ENCODE data around the gene AHCY. TPM values are rescaled to one million over a fixed set of nuclear protein-coding genes. Genes with fewer than 3 reads are reported as not detected.
"Not testable (repeated sequence)": the region's sequence is repeated elsewhere in the genome, so short reads cannot be mapped to it uniquely, and the experiment has no call there.

AHCY gene
- polyA plus RNA-seq, 1 donor from 2014 or later: 37.1 TPM

DNA sequence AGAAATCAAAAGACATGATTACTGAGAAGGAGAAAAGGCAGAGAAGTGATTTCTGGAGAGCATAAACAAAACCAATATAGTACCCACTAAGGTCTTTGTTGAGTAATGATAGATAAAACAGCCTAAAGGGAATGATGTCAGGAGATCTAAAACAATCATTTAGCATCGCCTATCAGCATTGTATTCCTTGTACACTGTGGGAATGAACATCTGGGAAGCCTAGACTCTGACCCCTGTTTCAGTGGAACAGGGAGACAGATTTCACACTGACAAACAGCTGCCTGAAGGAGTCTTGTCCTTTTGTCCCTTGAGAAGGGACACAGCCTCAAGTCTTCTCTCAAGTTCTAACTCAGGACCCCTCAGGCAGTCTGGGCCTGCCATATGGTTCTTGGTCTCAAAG is 60.3 kb downstream of the AHCY start:
- Histone ChIP-seq H3K9me2 (ENCODE audit: insufficient read depth, low read length) (no peaks in the 10 kb centered on the region), H3K9me3 (ENCODE audit: low read length) (no peaks in the 10 kb centered on the region), H3K79me2 (replicated peaks; ENCODE audit: insufficient read depth, low read length) (no peaks in the 10 kb centered on the region), H3K9ac (ENCODE audit: low read length) (peak overlapping the region; percentile 26), H3K27ac (ENCODE audit: low read length) (peak overlapping the region; percentile 40), H3K4me2 (ENCODE audit: low read length) (peak overlapping the region; percentile 63), H3F3A (ENCODE audit: insufficient read depth, low read length, poor library complexity, severe bottlenecking) (no peaks in the 10 kb centered on the region), H3K27me3 (ENCODE audit: insufficient read depth, low read depth, low read length) (no peaks in the 10 kb centered on the region), H3K36me3 (ENCODE audit: insufficient read depth, low read length) (no peaks in the 10 kb centered on the region), H2AFZ (ENCODE audit: low read depth, low read length) (no peak overlapping the region), H3K4me3 (ENCODE audit: low read length) (peak overlapping the region; percentile 45), H4K20me1 (ENCODE audit: insufficient read depth) (no peaks in the 10 kb centered on the region)
- TF ChIP-seq MXI1 (conservative IDR thresholded peaks at IDR 0.05; ENCODE audit: poor library complexity, severe bottlenecking): no peak
- TF ChIP-seq, protein P1, sequence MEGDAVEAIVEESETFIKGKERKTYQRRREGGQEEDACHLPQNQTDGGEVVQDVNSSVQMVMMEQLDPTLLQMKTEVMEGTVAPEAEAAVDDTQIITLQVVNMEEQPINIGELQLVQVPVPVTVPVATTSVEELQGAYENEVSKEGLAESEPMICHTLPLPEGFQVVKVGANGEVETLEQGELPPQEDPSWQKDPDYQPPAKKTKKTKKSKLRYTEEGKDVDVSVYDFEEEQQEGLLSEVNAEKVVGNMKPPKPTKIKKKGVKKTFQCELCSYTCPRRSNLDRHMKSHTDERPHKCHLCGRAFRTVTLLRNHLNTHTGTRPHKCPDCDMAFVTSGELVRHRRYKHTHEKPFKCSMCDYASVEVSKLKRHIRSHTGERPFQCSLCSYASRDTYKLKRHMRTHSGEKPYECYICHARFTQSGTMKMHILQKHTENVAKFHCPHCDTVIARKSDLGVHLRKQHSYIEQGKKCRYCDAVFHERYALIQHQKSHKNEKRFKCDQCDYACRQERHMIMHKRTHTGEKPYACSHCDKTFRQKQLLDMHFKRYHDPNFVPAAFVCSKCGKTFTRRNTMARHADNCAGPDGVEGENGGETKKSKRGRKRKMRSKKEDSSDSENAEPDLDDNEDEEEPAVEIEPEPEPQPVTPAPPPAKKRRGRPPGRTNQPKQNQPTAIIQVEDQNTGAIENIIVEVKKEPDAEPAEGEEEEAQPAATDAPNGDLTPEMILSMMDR (IDR thresholded peaks at IDR 0.05; ENCODE audit: poor library complexity, severe bottlenecking): no peak
- TF ChIP-seq, protein P2, sequence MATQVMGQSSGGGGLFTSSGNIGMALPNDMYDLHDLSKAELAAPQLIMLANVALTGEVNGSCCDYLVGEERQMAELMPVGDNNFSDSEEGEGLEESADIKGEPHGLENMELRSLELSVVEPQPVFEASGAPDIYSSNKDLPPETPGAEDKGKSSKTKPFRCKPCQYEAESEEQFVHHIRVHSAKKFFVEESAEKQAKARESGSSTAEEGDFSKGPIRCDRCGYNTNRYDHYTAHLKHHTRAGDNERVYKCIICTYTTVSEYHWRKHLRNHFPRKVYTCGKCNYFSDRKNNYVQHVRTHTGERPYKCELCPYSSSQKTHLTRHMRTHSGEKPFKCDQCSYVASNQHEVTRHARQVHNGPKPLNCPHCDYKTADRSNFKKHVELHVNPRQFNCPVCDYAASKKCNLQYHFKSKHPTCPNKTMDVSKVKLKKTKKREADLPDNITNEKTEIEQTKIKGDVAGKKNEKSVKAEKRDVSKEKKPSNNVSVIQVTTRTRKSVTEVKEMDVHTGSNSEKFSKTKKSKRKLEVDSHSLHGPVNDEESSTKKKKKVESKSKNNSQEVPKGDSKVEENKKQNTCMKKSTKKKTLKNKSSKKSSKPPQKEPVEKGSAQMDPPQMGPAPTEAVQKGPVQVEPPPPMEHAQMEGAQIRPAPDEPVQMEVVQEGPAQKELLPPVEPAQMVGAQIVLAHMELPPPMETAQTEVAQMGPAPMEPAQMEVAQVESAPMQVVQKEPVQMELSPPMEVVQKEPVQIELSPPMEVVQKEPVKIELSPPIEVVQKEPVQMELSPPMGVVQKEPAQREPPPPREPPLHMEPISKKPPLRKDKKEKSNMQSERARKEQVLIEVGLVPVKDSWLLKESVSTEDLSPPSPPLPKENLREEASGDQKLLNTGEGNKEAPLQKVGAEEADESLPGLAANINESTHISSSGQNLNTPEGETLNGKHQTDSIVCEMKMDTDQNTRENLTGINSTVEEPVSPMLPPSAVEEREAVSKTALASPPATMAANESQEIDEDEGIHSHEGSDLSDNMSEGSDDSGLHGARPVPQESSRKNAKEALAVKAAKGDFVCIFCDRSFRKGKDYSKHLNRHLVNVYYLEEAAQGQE (IDR thresholded peaks at IDR 0.05; ENCODE audit: borderline replicate concordance): no peak
- TF ChIP-seq TAF1 (IDR thresholded peaks at IDR 0.05; ENCODE audit: low read depth): no peak
- no peak for TF ChIP-seq SMC3 (conservative IDR thresholded peaks at IDR 0.05; ENCODE audit: poor library complexity)
- TF ChIP-seq EZH2 (IDR thresholded peaks at IDR 0.05; ENCODE audit: borderline replicate concordance, insufficient read depth, low read length, poor library complexity, severe bottlenecking): no peak
- peak; percentile 1 for TF ChIP-seq POLR2AphosphoS5 (IDR thresholded peaks at IDR 0.05)
- TF ChIP-seq EP300 (conservative IDR thresholded peaks at IDR 0.05; ENCODE audit: poor library complexity, severe bottlenecking): no peak

DNA sequence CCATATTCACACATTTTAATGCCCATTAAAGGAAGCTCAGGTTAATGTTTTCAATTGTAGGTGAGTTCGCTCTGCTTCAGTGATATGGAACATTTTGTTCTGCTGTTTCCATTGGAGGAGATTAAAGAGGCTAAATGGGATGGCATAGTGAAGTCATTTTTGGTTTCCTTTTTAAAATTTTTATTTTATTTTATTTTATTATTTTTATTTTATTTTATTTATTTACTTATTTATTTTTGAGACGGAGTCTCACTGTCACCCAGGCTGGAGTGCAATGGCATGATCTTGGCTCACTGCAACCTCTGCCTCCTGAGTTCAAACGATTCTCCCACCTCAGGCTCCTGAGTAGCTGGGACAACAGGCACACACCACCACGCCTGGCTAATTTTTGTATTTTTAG is 61.1 kb downstream of the AHCY start:
- H4K20me1 ChIP-seq (ENCODE audit: insufficient read depth); H3K79me2 ChIP-seq (replicated peaks; ENCODE audit: insufficient read depth, low read length); H3K27me3 ChIP-seq (ENCODE audit: insufficient read depth, low read depth, low read length); H3K4me3 ChIP-seq (ENCODE audit: low read length); H3K36me3 ChIP-seq (ENCODE audit: insufficient read depth, low read length); H3F3A ChIP-seq (ENCODE audit: insufficient read depth, low read length, poor library complexity, severe bottlenecking); H3K4me2 ChIP-seq (ENCODE audit: low read length); H3K27ac ChIP-seq (ENCODE audit: low read length); H3K9ac ChIP-seq (ENCODE audit: low read length); H2AFZ ChIP-seq (ENCODE audit: low read depth, low read length); H3K9me2 ChIP-seq (ENCODE audit: insufficient read depth, low read length); H3K9me3 ChIP-seq (ENCODE audit: low read length): not testable (repeated sequence)
